IPS-15b (cell line): ENCODE data around the gene TMEM217.

Source experiments
- H3K27me3 ChIP-seq: one replicate; pipeline ENCODE4 v1.6.1; 2013; ENCODE audit warnings: low read length; ENCODE audit not compliant: control insufficient read depth, insufficient read depth
- H3K36me3 ChIP-seq: one replicate; pipeline ENCODE4 v1.6.1; 2013; ENCODE audit warnings: low read length; ENCODE audit not compliant: control insufficient read depth, insufficient read depth
- H3K4me1 ChIP-seq: one replicate; pipeline ENCODE4 v1.6.1; 2013; ENCODE audit warnings: mild to moderate bottlenecking, low read length; ENCODE audit not compliant: control insufficient read depth, insufficient read depth
- H3K4me3 ChIP-seq: one replicate; pipeline ENCODE4 v1.5.1; 2013; ENCODE audit warnings: low read depth, low read length
- H3K9ac ChIP-seq: one replicate; pipeline ENCODE4 v1.6.1; 2013; ENCODE audit warnings: low read depth, mild to moderate bottlenecking, low read length
- H3K9me3 ChIP-seq: one replicate; pipeline ENCODE4 v1.6.1; 2013; ENCODE audit warnings: mild to moderate bottlenecking, low read length; ENCODE audit not compliant: control insufficient read depth, insufficient read depth

Gene TMEM217

GRCh38 chr6:37174515-37175331 is 83.2 kb downstream of the TMEM217 start:
- Histone ChIP-seq H3K9ac (no peak overlapping the region), H3K36me3 (peaks cover 37% of the 10 kb centered on the region)

GRCh38 chr6:37174196-37174514 is 83.8 kb downstream of the TMEM217 start:
- Histone ChIP-seq H3K27me3 (no peaks in the 10 kb centered on the region), H3K4me3 (no peak overlapping the region), H3K9ac (no peak overlapping the region), H3K9me3 (no peaks in the 10 kb centered on the region), H3K36me3 (peaks cover 37% of the 10 kb centered on the region), H3K4me1 (peaks cover 8% of the 10 kb centered on the region)

More at GRCh38 chr6:37174515-37175331, 83.2 kb downstream of the TMEM217 start:
- Histone ChIP-seq H3K4me1 (peaks cover 8% of the 10 kb centered on the region), H3K9me3 (no peaks in the 10 kb centered on the region), H3K27me3 (no peaks in the 10 kb centered on the region), H3K4me3 (no peak overlapping the region)

GRCh38 chr6:37173493-37174195 is 84.3 kb downstream of the TMEM217 start:
- no peak overlapping the region for H3K9ac ChIP-seq
- H3K9me3 ChIP-seq, result no peaks in the 10 kb centered on the region
- H3K36me3 ChIP-seq, result peaks cover 37% of the 10 kb centered on the region
- H3K27me3 ChIP-seq, result no peaks in the 10 kb centered on the region
- H3K4me1 ChIP-seq, result peaks cover 8% of the 10 kb centered on the region
- peak overlapping the region; percentile 88 for H3K4me3 ChIP-seq

- Histone ChIP-seq H3K27me3 (no peaks in the 10 kb centered on the region), H3K9ac (no peak overlapping the region), H3K4me1 (peaks cover 13% of the 10 kb centered on the region), H3K9me3 (no peaks in the 10 kb centered on the region), H3K4me3 (peak overlapping the region; percentile 88), H3K36me3 (peaks cover 37% of the 10 kb centered on the region)
Measured at GRCh38 chr6:37172912-37173492, 84.9 kb downstream of the TMEM217 start.

- Histone ChIP-seq H3K4me3 (peak overlapping the region; percentile 88), H3K9ac (peak overlapping the region; percentile 85), H3K9me3 (no peaks in the 10 kb centered on the region), H3K36me3 (peaks cover 37% of the 10 kb centered on the region), H3K27me3 (no peaks in the 10 kb centered on the region), H3K4me1 (peaks cover 14% of the 10 kb centered on the region)
Measured at GRCh38 chr6:37171970-37172812, 85.8 kb downstream of the TMEM217 start.

- Histone ChIP-seq H3K27me3 (no peaks in the 10 kb centered on the region), H3K9ac (peak overlapping the region; percentile 85), H3K4me1 (peaks cover 14% of the 10 kb centered on the region), H3K4me3 (peak overlapping the region; percentile 88), H3K9me3 (no peaks in the 10 kb centered on the region), H3K36me3 (peaks cover 37% of the 10 kb centered on the region)
Measured at GRCh38 chr6:37171201-37171969, 86.6 kb downstream of the TMEM217 start.

GRCh38 chr6:37170273-37171200 is 87.4 kb downstream of the TMEM217 start:
- Histone ChIP-seq H3K4me3 (peak overlapping the region; percentile 88), H3K4me1 (peaks cover 14% of the 10 kb centered on the region)

GRCh38 chr6:37169496-37170272 is 88.3 kb downstream of the TMEM217 start, which contains the start of gene PIM1:
PIM1 (plus strand) TSS chr6:37170152; CDS start chr6:37170576, 424 bp downstream.
- Histone ChIP-seq H3K9ac (peak within 1 kb of the TSS; percentile 90), H3K27me3 (no peaks in the 10 kb centered on the region), H3K4me3 (peak within 1 kb of the TSS; percentile 88), H3K36me3 (peaks cover 34% of the 10 kb centered on the region), H3K4me1 (peaks cover 14% of the 10 kb centered on the region), H3K9me3 (no peaks in the 10 kb centered on the region)

More at GRCh38 chr6:37170273-37171200, 87.4 kb downstream of the TMEM217 start:
- H3K36me3 ChIP-seq, result peaks cover 37% of the 10 kb centered on the region
- H3K9ac ChIP-seq, result peak overlapping the region; percentile 85
- no peaks in the 10 kb centered on the region for H3K9me3 ChIP-seq
- H3K27me3 ChIP-seq, result no peaks in the 10 kb centered on the region

- Histone ChIP-seq H3K9ac (peak overlapping the region; percentile 90), H3K36me3 (peaks cover 27% of the 10 kb centered on the region), H3K4me3 (peak overlapping the region; percentile 67)
Measured at GRCh38 chr6:37168811-37169495, 89.0 kb downstream of the TMEM217 start.

More at GRCh38 chr6:37168811-37169495, 89.0 kb downstream of the TMEM217 start:
- Histone ChIP-seq H3K27me3 (no peaks in the 10 kb centered on the region), H3K4me1 (peaks cover 11% of the 10 kb centered on the region), H3K9me3 (no peaks in the 10 kb centered on the region)
